Activated CD4-positive, CD25-positive, alpha-beta regulatory T cell treated with anti-CD3 and anti-CD28 coated beads, Interleukin-2, amount 50 U/mL, for 16 hours (primary cell): ENCODE results near the gene IGF2BP3.
"Not testable (repeated sequence)": the region's sequence is repeated elsewhere in the genome, so short reads cannot be mapped to it uniquely, and the experiment has no call there.

Experiments used
- DNase-seq: peaks from one replicate; pipeline ENCODE4 v3.0.0-alpha.2; 2020; ENCODE audit warnings: low read depth, low spot score

Gene IGF2BP3

GRCh38 chr7:23341846-23342598 lies 128.3 kb downstream of the IGF2BP3 start:
- DNase-seq, result no peak

- DNase-seq, result no peak
Measured at GRCh38 chr7:23338863-23339262, 131.4 kb downstream of the IGF2BP3 start.

- no peak for DNase-seq
Measured at GRCh38 chr7:23338439-23338838, 131.9 kb downstream of the IGF2BP3 start.

- no peak for DNase-seq
Measured at GRCh38 chr7:23337374-23337773, 132.9 kb downstream of the IGF2BP3 start.

- no peak for DNase-seq
Measured at GRCh38 chr7:23336799-23337283, 133.4 kb downstream of the IGF2BP3 start.

GRCh38 chr7:23336086-23336485 lies 134.2 kb downstream of the IGF2BP3 start:
- no peak for DNase-seq

GRCh38 chr7:23335621-23336020 lies 134.7 kb downstream of the IGF2BP3 start:
- DNase-seq, result no peak

GRCh38 chr7:23335136-23335535 lies 135.2 kb downstream of the IGF2BP3 start:
- no peak for DNase-seq

- no peak for DNase-seq
Measured at GRCh38 chr7:23334482-23335056, 135.7 kb downstream of the IGF2BP3 start.

GRCh38 chr7:23333671-23334246 lies 136.5 kb downstream of the IGF2BP3 start:
- DNase-seq, result no peak

- DNase-seq, result no peak
Measured at GRCh38 chr7:23332910-23333612, 137.2 kb downstream of the IGF2BP3 start.

- no peak for DNase-seq
Measured at GRCh38 chr7:23332193-23332592, 138.1 kb downstream of the IGF2BP3 start.

- DNase-seq, result no peak
Measured at GRCh38 chr7:23331132-23331531, 139.2 kb downstream of the IGF2BP3 start.

GRCh38 chr7:23315366-23315765 lies 154.9 kb downstream of the IGF2BP3 start:
- DNase-seq, result no peak

GRCh38 chr7:23312141-23312540 lies 158.2 kb downstream of the IGF2BP3 start:
- not testable (repeated sequence) for DNase-seq

- DNase-seq, result no peak
Measured at GRCh38 chr7:23308754-23309153, 161.5 kb downstream of the IGF2BP3 start.

GRCh38 chr7:23306936-23307521 lies 163.3 kb downstream of the IGF2BP3 start:
- no peak for DNase-seq

GRCh38 chr7:23299770-23300300 lies 170.5 kb downstream of the IGF2BP3 start:
- DNase-seq, result no peak

- peak; percentile 92 for DNase-seq
Measured at GRCh38 chr7:23298885-23299769, 171.2 kb downstream of the IGF2BP3 start, which contains the start of gene MALSU1. Gene MALSU1 (plus strand): TSS chr7:23299339. CDS start chr7:23299353, 14 bp downstream.

- DNase-seq, result no peak
Measured at GRCh38 chr7:23298141-23298881, 172.0 kb downstream of the IGF2BP3 start.
